Activated CD4-positive, alpha-beta memory T cell treated with anti-CD3 and anti-CD28 coated beads for 36 hours (primary cell): ENCODE measurements around the gene KIF17. TPM values are rescaled to one million over a fixed set of nuclear protein-coding genes. Genes with fewer than 3 reads are reported as not detected.

Experiments
- CTCF ChIA-PET: fragments of 350-600 bp; sonication (Branson Sonifier 250); formaldehyde crosslinking; loops from one replicate; lab custom pipeline; 2021; ENCODE audit warnings: antibody characterized with exemption, inconsistent platforms; lab: Charles Lee
- POLR2A ChIA-PET: fragments of 350-600 bp; sonication (Branson Sonifier 250); formaldehyde crosslinking; loops from one replicate; lab custom pipeline; 2021; ENCODE audit warnings: antibody characterized with exemption; lab: Charles Lee
- DNase-seq: peaks from one replicate; pipeline ENCODE4 v3.0.0-alpha.2; 2020
- H3K27ac Mint-ChIP-seq: one replicate; pipeline ENCODE4 v1.8.0; 2021; ENCODE audit warnings: mixed read lengths
- H3K27me3 Mint-ChIP-seq: one replicate; pipeline ENCODE4 v1.8.0; 2021; ENCODE audit warnings: mixed read lengths
- H3K36me3 Mint-ChIP-seq: one replicate; pipeline ENCODE4 v1.8.0; 2021; ENCODE audit warnings: mixed read lengths
- H3K4me1 Mint-ChIP-seq: one replicate; pipeline ENCODE4 v1.8.0; 2021; ENCODE audit warnings: low read depth, mixed read lengths
- H3K4me3 Mint-ChIP-seq: one replicate; pipeline ENCODE4 v1.8.0; 2021; ENCODE audit warnings: mild to moderate bottlenecking, mixed read lengths
- H3K9me3 Mint-ChIP-seq: one replicate; pipeline ENCODE4 v1.8.0; 2021; ENCODE audit warnings: mixed read lengths
- intact Hi-C: fragments of 100-400 bp; cut with micrococcal nuclease; formaldehyde crosslinking; loops from one replicate; pipeline ENCODE4 v1.15.1; 2023
- total RNA-seq, 2 experiments: library from RNA; stranded (reverse); gene quantifications; one replicate each; pipeline ENCODE4 v1.2.3, GENCODE V29; 2021

KIF17 gene
- total RNA-seq, 2 experiments from 2014 or later = not detected

DNA sequence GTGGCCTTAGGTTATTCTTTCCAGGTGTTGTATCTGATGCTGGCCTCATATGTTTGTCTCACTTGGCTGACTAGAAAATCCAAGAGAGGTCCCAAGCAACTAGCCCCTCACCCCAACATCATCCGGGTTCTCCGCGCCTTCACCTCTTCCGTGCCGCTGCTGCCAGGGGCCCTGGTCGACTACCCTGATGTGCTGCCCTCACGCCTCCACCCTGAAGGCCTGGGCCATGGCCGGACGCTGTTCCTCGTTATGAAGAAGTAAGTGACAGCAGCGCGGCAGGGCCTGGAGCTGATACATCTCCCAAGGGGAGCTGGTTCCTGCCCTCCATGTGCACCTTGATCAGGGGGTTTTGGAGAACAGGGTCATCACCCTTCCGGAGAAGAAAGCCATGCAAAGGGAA is 73.4 kb downstream of the KIF17 start:
- H3K4me1 Mint-ChIP-seq = no peaks in the 10 kb centered on the region
- intact Hi-C loops = no loop called here
- no peak for DNase-seq
- no peaks in the 10 kb centered on the region for H3K27me3 Mint-ChIP-seq
- no peaks in the 10 kb centered on the region for H3K9me3 Mint-ChIP-seq
- CTCF ChIA-PET = no interaction called here
- H3K4me3 Mint-ChIP-seq = no peak overlapping the region
- no peak overlapping the region for H3K27ac Mint-ChIP-seq
- H3K36me3 Mint-ChIP-seq = peaks cover 7% of the 10 kb centered on the region
- POLR2A ChIA-PET = no interaction called here

GRCh38 chr1:20643080-20643479 is 74.7 kb downstream of the KIF17 start:
- POLR2A ChIA-PET = interaction anchor here (0.5 kb wide), 1 partner anchor 1407 kb away, joined by 3 read pairs; no protein-coding TSS in a partner anchor
- CTCF ChIA-PET = interaction anchor here (0.6 to 1.2 kb wide), 2 partner anchors 10 to 73 kb away, joined by 3 to 5 read pairs; partner anchors contain the start of gene PINK1
- Mint-ChIP-seq H3K4me3 (no peak overlapping the region), H3K36me3 (no peaks in the 10 kb centered on the region), H3K9me3 (no peaks in the 10 kb centered on the region), H3K27ac (no peak overlapping the region), H3K4me1 (no peaks in the 10 kb centered on the region), H3K27me3 (no peaks in the 10 kb centered on the region)
- no peak for DNase-seq
- intact Hi-C loops = no loop called here

DNA sequence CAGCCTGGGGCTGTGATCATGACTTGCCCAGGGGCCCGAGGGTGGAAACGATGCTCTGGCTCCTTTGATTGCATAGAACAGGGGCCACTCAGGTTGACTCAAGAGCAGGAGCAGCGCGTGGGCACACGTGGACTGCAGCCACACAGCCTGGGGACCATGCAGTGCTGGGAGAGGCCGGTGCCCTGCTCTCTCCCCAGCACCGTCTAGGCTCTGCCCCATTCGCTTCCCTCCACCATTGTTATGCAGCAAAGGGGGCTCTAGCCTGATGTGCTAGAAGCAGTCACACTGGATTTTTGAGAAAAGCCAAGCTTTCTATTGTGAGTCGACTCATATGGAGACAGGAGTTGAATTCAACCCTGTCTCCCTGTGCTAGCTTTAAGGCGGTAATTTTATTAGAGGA is 75.8 kb downstream of the KIF17 start:
- Mint-ChIP-seq H3K27ac (no peak overlapping the region), H3K36me3 (no peaks in the 10 kb centered on the region), H3K4me1 (no peaks in the 10 kb centered on the region), H3K4me3 (no peak overlapping the region), H3K9me3 (no peaks in the 10 kb centered on the region), H3K27me3 (no peaks in the 10 kb centered on the region)
- ChIA-PET POLR2A (no interaction called here), CTCF (interaction anchor here (0.9 to 2.3 kb wide), 5 partner anchors 9 to 120 kb away, joined by 3 to 13 read pairs (median 4); partner anchors contain the start of gene PINK1)
- DNase-seq = no peak
- intact Hi-C loops = no loop called here

- ChIA-PET CTCF (interaction anchor here (0.7 to 2.9 kb wide), 3 partner anchors 22 to 850 kb away, joined by 3 to 23 read pairs (median 3); no protein-coding TSS in a partner anchor), POLR2A (no interaction called here)
- intact Hi-C loops = loop anchor here (1.0 kb wide), 2 partner anchors 65 to 118 kb away; no protein-coding TSS in a partner anchor
- no peaks in the 10 kb centered on the region for H3K4me1 Mint-ChIP-seq
- no peaks in the 10 kb centered on the region for H3K27me3 Mint-ChIP-seq
- no peak overlapping the region for H3K4me3 Mint-ChIP-seq
- no peaks in the 10 kb centered on the region for H3K9me3 Mint-ChIP-seq
- peak; percentile 72 for DNase-seq
- H3K36me3 Mint-ChIP-seq = no peaks in the 10 kb centered on the region
- H3K27ac Mint-ChIP-seq = no peak overlapping the region
Observed at GRCh38 chr1:20640183-20640597, 77.6 kb downstream of the KIF17 start.

DNA sequence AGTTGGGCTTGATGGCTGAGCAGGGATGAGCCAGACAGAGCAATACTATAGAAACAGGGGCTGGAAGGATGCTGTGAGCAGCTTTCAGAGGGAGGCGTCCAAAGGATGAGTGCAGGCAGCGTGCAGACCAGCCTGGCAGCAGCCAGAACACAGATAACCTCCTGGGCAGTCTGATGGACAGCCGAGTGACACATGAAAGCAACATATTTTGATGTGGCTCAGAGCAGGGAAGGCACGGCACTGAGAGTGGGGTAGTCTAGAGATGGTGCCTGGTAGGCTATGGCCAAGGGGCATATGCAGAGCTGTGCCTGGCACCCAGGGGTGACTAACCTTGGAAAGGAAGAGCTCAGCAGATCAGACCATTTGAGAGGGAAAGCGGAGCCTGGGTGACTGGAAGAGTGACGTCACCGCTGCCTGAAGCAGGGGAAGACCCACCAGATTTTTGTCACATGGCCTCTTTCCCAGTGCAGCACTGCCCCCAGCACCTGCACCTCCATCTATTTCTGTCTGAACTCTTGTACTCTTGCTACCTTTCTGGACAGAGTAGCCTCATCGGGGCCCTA is 80.9 kb downstream of the KIF17 start:
- no peak overlapping the region for H3K4me3 Mint-ChIP-seq
- POLR2A ChIA-PET = no interaction called here

DNA sequence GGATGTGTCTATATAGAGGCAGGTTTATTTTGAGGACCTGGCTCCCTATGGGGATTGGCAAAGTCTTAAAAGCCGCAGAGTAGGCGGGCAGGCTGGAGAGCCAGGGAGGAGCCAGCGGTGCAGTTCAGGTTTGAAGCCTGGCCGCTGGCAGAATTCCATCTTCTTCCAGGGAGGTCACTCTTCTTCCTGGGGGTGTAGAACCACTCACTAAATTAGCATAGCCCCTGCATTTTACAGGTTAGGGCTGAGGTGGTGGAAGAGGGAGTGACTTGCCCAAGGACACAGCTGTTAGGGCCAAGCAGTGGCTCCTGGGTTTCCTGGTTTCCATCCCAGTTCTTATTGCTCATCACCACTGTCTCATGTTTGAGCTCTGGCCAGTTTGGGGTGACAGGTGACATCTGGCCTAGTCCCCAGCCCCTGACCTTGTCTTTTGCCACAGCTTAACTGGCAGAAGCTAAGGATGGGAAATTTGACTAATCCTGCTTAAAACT is 83.2 kb downstream of the KIF17 start:
- ChIA-PET POLR2A (interaction anchor here (0.7 kb wide), 1 partner anchor 11 kb away, joined by 3 read pairs; no protein-coding TSS in a partner anchor), CTCF (interaction anchor here (1.1 to 7.7 kb wide), 14 partner anchors 7 to 753 kb away, joined by 3 to 75 read pairs (median 5); partner anchors contain the start of genes DDOST and OTUD3)
- peak overlapping the region; percentile 79 for H3K4me3 Mint-ChIP-seq
- H3K27me3 Mint-ChIP-seq = no peaks in the 10 kb centered on the region
- no peaks in the 10 kb centered on the region for H3K36me3 Mint-ChIP-seq
- H3K4me1 Mint-ChIP-seq = peaks cover 10% of the 10 kb centered on the region
- intact Hi-C loops = loop anchor here (5.0 kb wide), 1 partner anchor 127 kb away; the partner anchor contains the start of gene MUL1
- no peaks in the 10 kb centered on the region for H3K9me3 Mint-ChIP-seq
- no peak overlapping the region for H3K27ac Mint-ChIP-seq
- peak; percentile 33 for DNase-seq

More for the DNA sequence above, 80.9 kb downstream of the KIF17 start:
- H3K27ac Mint-ChIP-seq = no peak overlapping the region
- H3K27me3 Mint-ChIP-seq = no peaks in the 10 kb centered on the region
- DNase-seq = no peak
- CTCF ChIA-PET = interaction anchor here (7.7 kb wide), 1 partner anchor 62 kb away, joined by 75 read pairs; no protein-coding TSS in a partner anchor
- intact Hi-C loops = no loop called here
- no peaks in the 10 kb centered on the region for H3K36me3 Mint-ChIP-seq
- H3K9me3 Mint-ChIP-seq = no peaks in the 10 kb centered on the region
- H3K4me1 Mint-ChIP-seq = peaks cover 10% of the 10 kb centered on the region

DNA sequence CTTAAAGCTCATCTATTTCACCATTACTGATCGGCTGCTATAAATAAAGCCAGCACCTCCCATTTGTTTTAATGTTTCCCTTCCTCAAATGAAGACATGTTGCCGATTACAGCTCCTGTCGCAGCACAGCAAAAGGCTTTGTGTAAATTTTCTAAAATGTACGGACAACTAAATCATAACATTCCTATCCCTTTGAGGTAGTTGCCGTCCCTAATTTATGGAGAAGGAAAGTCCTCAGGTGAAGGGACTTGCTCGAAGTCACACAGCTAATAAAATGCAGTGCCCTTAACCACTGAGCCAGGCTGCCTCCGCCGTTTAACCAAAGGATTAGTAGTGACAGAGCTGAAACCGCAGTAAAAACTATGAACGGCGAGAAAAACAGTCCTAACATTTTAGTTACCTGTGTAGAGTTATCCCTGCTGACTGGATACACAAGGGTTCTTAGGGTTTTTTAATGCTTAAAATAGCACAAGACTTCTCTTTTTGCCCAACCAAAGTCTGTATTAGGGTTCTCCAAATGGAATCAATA is 83.7 kb downstream of the KIF17 start:
- H3K36me3 Mint-ChIP-seq = no peaks in the 10 kb centered on the region
- ChIA-PET CTCF (interaction anchor here (0.6 to 7.7 kb wide), 24 partner anchors 7 to 1817 kb away, joined by 3 to 75 read pairs (median 5); partner anchors contain the start of genes DDOST and OTUD3), POLR2A (interaction anchor here (0.6 to 0.7 kb wide), 3 partner anchors 12 to 1818 kb away, joined by 3 read pairs; no protein-coding TSS in a partner anchor)
- H3K4me1 Mint-ChIP-seq = peaks cover 10% of the 10 kb centered on the region
- intact Hi-C loops = loop anchor here (5.0 kb wide), 1 partner anchor 127 kb away; the partner anchor contains the start of gene MUL1
- peaks cover under 1% of the 10 kb centered on the region for H3K9me3 Mint-ChIP-seq
- no peaks in the 10 kb centered on the region for H3K27me3 Mint-ChIP-seq
- H3K4me3 Mint-ChIP-seq = peak overlapping the region; percentile 79
- peak overlapping the region; percentile 33 for H3K27ac Mint-ChIP-seq
- DNase-seq = peak; percentile 28

DNA sequence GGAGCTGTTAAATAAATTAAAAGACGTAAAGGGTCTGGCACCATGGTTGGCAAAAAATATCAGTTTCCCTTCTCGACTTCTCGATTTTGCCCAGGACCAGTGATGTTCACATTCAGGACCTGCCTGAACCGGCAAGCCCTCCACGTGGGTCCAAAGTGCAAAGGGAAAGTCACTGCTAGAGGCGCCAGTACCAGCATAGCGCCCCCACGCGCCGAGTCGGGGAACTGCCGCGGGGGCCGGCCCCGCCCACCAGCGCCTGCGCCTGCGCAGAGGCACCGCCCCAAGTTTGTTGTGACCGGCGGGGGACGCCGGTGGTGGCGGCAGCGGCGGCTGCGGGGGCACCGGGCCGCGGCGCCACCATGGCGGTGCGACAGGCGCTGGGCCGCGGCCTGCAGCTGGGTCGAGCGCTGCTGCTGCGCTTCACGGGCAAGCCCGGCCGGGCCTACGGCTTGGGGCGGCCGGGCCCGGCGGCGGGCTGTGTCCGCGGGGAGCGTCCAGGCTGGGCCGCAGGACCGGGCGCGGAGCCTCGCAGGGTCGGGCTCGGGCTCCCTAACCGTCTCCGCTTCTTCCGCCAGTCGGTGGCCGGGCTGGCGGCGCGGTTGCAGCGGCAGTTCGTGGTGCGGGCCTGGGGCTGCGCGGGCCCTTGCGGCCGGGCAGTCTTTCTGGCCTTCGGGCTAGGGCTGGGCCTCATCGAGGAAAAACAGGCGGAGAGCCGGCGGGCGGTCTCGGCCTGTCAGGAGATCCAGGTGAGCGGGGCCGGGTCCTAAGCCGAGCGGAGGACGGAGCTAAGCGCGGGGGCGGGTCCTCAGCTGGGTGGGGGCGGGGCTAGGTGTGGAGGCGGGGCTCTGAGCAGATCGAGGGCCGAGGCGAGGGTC is 84.4 kb downstream of the KIF17 start, which contains the start of gene PINK1:
Gene PINK1 (plus strand): TSS at position 269 of the 875 bp plus-strand sequence. CDS start 91 bp downstream, at position 360.
- peaks cover 2% of the 10 kb centered on the region for H3K9me3 Mint-ChIP-seq
- no peaks in the 10 kb centered on the region for H3K36me3 Mint-ChIP-seq
- H3K27me3 Mint-ChIP-seq = peaks cover 2% of the 10 kb centered on the region
- peak within 1 kb of the TSS; percentile 33 for H3K27ac Mint-ChIP-seq
- H3K4me1 Mint-ChIP-seq = peaks cover 10% of the 10 kb centered on the region
- peak; percentile 93 for DNase-seq
- ChIA-PET POLR2A (interaction anchor here (0.6 to 0.7 kb wide), 3 partner anchors 12 to 1819 kb away, joined by 3 read pairs; no protein-coding TSS in a partner anchor), CTCF (interaction anchor here (0.6 to 7.7 kb wide), 26 partner anchors 8 to 1818 kb away, joined by 3 to 75 read pairs (median 4); partner anchors contain the start of genes DDOST and OTUD3)
- H3K4me3 Mint-ChIP-seq = peak within 1 kb of the TSS; percentile 79
- intact Hi-C loops = loop anchor here (5.0 kb wide), 1 partner anchor 126 kb away; the partner anchor contains the start of gene MUL1

DNA sequence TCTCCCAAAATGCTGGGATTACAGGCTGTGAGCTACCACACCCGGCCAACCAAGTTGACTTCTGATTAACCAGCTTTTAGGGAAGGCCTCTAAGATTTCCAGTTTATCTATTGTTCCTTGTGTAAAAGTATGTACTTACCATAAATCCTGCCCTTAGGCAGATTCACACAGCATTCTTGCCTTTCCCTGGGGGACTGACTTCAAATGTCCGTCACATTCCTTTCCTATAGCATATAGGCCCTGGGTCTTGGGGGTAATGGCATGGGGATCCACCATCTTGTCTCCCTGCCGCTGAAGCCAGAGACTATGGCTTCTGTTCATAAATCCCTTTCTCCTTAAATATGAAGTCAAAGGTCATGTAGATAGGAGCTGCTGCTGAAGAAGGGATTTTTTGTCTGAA is 85.4 kb downstream of the KIF17 start:
- H3K4me3 Mint-ChIP-seq = peak overlapping the region; percentile 41
- no peak overlapping the region for H3K27ac Mint-ChIP-seq
- H3K27me3 Mint-ChIP-seq = peaks cover 6% of the 10 kb centered on the region
- intact Hi-C loops = loop anchor here (5.0 kb wide), 1 partner anchor 125 kb away; the partner anchor contains the start of gene MUL1
- POLR2A ChIA-PET = no interaction called here
- DNase-seq = no peak
- peaks cover 10% of the 10 kb centered on the region for H3K4me1 Mint-ChIP-seq
- no peaks in the 10 kb centered on the region for H3K36me3 Mint-ChIP-seq
- peaks cover 2% of the 10 kb centered on the region for H3K9me3 Mint-ChIP-seq
- CTCF ChIA-PET = interaction anchor here (1.1 to 7.7 kb wide), 12 partner anchors 9 to 560 kb away, joined by 3 to 75 read pairs (median 11); partner anchors contain the start of gene DDOST

DNA sequence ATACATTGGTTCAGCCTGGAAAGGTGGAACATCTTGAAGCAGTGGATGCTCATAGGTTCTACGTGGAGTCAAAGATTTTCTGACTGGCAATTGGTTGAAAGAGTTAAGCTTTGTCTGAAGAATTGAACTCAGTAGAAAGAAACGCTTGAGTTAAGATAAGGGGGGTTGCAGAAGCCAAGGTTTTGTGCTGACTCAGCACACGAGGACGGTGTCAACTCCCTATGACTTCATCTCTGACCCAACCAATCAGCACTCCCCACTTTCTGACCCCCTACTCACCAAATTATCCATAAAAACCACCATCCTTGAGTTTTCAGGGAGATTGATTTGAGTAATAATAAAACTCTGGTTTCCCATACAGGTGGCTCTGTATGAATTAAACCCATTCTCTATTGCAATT is 87.1 kb downstream of the KIF17 start:
- ChIA-PET CTCF (interaction anchor here (1.1 to 7.7 kb wide), 4 partner anchors 8 to 108 kb away, joined by 3 to 75 read pairs (median 9); no protein-coding TSS in a partner anchor), POLR2A (no interaction called here)
- no peak overlapping the region for H3K27ac Mint-ChIP-seq
- H3K36me3 Mint-ChIP-seq = no peaks in the 10 kb centered on the region
- peaks cover 8% of the 10 kb centered on the region for H3K27me3 Mint-ChIP-seq
- H3K4me3 Mint-ChIP-seq = no peak overlapping the region
- peaks cover 2% of the 10 kb centered on the region for H3K9me3 Mint-ChIP-seq
- H3K4me1 Mint-ChIP-seq = peaks cover 10% of the 10 kb centered on the region
- no peak for DNase-seq
- intact Hi-C loops = loop anchor here (5.0 kb wide), 1 partner anchor 123 kb away; the partner anchor contains the start of gene MUL1

- Mint-ChIP-seq H3K9me3 (peaks cover 2% of the 10 kb centered on the region), H3K36me3 (no peaks in the 10 kb centered on the region), H3K4me3 (no peak overlapping the region), H3K27me3 (peaks cover 10% of the 10 kb centered on the region), H3K4me1 (no peaks in the 10 kb centered on the region), H3K27ac (no peak overlapping the region)
- ChIA-PET CTCF (no interaction called here), POLR2A (no interaction called here)
- no peak for DNase-seq
- intact Hi-C loops = no loop called here
Observed at GRCh38 chr1:20626524-20626923, 91.3 kb downstream of the KIF17 start.
